WI38 (cell line): ENCODE measurements around the gene HMGN3.

Experiments
- H3K4me3 ChIP-seq: 2 replicates; pipeline ENCODE4 v1.5.1; 2011; ENCODE audit warnings: low read depth, mild to moderate bottlenecking, control low read depth, low read length
- CTCF ChIP-seq: IDR thresholded peaks from 2 replicates; pipeline ENCODE4 v1.5.1; 2012; ENCODE audit warnings: low read depth, mild to moderate bottlenecking, control low read depth, low read length

HMGN3 gene

GRCh38 chr6:79184641-79185040 is 49.8 kb downstream of the HMGN3 start:
- TF ChIP-seq CTCF = no peak
- no peak overlapping the region for H3K4me3 ChIP-seq

- no peak overlapping the region for H3K4me3 ChIP-seq
- TF ChIP-seq CTCF = no peak
Measured at GRCh38 chr6:79184086-79184485, 50.4 kb downstream of the HMGN3 start.

GRCh38 chr6:79180052-79180451 is 54.4 kb downstream of the HMGN3 start:
- no peak for TF ChIP-seq CTCF
- H3K4me3 ChIP-seq = no peak overlapping the region

- no peak for TF ChIP-seq CTCF
Measured at GRCh38 chr6:79173378-79173777, 61.1 kb downstream of the HMGN3 start.

GRCh38 chr6:79170959-79171358 is 63.5 kb downstream of the HMGN3 start:
- no peak for TF ChIP-seq CTCF
- no peak overlapping the region for H3K4me3 ChIP-seq

More at GRCh38 chr6:79173378-79173777, 61.1 kb downstream of the HMGN3 start:
- H3K4me3 ChIP-seq = no peak overlapping the region

GRCh38 chr6:79170431-79170830 is 64.1 kb downstream of the HMGN3 start:
- no peak overlapping the region for H3K4me3 ChIP-seq
- TF ChIP-seq CTCF = no peak

- TF ChIP-seq CTCF = no peak
- H3K4me3 ChIP-seq = no peak overlapping the region
Measured at GRCh38 chr6:79168695-79168980, 65.8 kb downstream of the HMGN3 start.
